ENCODE results near the gene SLC9A8.

DNA sequence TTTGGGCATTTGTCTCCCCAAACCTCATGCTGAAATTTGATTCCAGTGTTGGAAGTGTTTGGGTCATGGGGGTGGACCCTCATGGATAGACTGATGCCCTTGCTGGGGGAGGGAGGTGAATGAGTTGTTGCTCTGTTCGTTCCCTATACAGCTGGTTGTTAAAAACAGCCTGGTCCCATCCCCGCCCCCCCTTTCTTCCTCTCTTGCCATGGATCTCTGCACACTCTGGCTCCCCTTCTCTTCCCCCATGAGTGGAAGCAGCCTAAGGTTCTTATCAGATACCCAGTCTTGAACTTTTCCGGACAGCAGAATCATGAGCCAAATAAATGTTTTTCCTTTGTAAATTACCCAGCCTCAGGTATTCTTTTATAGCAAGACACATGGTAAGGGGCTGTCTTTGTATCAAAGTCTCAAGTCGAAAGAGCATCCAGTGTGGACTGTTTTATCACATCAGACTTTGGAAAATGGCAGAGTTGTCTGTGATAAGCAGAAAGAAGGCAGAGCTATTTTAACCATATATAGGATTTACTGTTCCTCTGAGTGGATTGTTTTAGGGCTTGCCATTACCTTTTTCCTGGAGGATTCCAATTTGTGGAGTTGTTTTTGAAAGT lies 31.2 kb downstream of the SLC9A8 start:
- TF ChIP-seq EZH2 (IDR thresholded peaks at IDR 0.05; ENCODE audit: borderline replicate concordance, low read depth, low read length, severe bottlenecking), result no peak
- TF ChIP-seq, protein P1, sequence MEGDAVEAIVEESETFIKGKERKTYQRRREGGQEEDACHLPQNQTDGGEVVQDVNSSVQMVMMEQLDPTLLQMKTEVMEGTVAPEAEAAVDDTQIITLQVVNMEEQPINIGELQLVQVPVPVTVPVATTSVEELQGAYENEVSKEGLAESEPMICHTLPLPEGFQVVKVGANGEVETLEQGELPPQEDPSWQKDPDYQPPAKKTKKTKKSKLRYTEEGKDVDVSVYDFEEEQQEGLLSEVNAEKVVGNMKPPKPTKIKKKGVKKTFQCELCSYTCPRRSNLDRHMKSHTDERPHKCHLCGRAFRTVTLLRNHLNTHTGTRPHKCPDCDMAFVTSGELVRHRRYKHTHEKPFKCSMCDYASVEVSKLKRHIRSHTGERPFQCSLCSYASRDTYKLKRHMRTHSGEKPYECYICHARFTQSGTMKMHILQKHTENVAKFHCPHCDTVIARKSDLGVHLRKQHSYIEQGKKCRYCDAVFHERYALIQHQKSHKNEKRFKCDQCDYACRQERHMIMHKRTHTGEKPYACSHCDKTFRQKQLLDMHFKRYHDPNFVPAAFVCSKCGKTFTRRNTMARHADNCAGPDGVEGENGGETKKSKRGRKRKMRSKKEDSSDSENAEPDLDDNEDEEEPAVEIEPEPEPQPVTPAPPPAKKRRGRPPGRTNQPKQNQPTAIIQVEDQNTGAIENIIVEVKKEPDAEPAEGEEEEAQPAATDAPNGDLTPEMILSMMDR (IDR thresholded peaks at IDR 0.05; ENCODE audit: borderline replicate concordance, extremely low read depth, low read length, poor library complexity, severe bottlenecking), result no peak
